NCI-H146 treated with DMSO at 0.1 percent for 48 hours (cell line): ENCODE data around the gene MED31.
A peak's percentile ranks its signal among the peaks of the same experiment; 100 is the strongest.

Source experiments
- DNase-seq: peaks from one replicate; lab custom pipeline; 2025; ENCODE audit not compliant: unreplicated experiment; lab: John Stamatoyannopoulos, UW

The MED31 gene

DNA sequence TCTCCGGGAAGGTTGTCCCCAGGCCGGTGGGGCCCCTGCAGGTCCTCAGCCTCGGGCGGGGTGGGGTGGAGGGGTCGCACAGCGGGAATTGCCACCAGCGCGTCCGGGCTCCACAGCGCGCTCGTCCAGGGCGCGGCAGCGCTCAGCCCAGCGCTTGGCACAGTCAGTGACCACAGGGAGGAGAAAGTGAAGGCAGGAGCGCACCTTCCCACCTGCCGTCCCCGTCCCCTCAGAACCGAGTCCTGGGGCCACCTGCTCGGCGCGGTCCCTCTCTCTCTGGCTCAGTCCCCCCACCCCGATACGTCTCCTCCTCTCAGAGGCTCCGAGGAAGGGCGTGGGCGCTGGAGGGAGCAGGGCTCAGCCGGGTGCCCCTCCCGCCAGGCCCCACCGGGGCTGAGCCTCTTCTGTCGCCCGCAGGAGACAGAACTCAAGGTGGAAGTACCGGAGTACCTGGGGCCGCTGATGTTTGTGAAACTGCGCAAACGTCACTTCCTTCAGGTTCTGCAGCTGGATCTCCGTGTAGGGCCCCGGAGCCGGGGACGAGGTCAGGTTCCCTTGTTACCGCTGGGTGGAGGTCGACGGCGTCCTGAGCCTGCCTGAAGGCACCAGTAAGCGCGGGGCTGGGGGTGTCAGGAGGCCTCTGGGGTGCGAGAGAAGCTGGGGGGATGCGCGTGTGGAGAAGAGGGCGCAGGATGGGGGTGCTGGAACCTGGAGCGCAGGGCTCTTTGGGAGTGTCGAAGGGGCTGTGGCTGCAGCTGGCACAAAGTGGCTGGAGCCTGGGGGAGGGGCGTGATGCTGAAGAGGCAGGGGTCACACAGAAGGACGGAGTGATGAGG, 5.6 kb upstream of the MED31 start:
- DNase-seq = peak; percentile 25

- DNase-seq = peak; percentile 12
Observed at GRCh38 chr17:6655732-6656361, 4.4 kb upstream of the MED31 start.

- peak; percentile 62 for DNase-seq
Observed at GRCh38 chr17:6654841-6655731, 3.7 kb upstream of the MED31 start.

DNA sequence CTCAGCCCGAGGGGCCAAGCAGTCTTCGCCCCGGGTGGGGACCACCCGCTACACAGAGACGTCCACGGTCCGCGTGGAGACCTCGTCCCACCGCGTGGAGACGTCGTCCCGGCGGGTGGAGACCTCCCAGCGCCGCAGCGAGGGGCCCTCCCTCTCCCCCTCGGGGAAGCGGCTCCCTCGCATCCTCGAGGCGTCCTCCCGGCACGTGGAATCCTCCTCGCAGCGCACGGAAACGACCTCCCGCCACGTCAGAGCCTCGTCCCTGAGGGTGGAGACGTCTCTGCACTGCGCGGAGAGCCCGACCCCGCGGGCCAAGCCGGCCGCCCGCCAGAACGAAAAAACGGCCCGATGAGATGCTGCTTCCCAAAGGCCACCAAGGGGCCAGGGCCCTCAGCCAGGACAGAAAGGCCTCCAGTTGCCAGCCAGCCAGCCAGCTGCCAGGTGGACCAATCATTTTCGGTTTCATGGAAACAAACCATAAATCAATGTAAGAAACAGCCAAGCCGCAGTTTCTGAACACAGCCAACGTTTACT, 581 bp upstream of the MED31 start:
- no peak for DNase-seq

DNA sequence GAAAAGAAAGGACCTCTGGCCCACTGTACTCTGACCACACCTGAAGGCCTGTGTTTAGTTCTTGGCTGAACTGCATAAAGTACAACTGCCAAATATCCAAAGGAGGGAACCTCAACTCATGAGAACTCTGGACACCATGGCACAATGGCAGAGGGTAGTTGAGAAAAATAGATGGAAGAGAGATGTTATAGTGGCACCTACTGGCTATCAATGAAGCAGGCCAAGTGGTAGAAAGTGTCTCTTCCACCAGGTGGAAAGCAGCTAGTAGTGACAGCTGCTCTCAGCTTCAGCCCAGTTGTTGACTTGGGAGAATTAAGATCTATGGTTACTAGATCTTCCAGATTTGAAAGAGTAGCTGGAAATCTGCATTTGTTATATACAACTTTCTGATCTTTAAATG, 3.2 kb downstream of the MED31 start:
- DNase-seq = no peak

DNA sequence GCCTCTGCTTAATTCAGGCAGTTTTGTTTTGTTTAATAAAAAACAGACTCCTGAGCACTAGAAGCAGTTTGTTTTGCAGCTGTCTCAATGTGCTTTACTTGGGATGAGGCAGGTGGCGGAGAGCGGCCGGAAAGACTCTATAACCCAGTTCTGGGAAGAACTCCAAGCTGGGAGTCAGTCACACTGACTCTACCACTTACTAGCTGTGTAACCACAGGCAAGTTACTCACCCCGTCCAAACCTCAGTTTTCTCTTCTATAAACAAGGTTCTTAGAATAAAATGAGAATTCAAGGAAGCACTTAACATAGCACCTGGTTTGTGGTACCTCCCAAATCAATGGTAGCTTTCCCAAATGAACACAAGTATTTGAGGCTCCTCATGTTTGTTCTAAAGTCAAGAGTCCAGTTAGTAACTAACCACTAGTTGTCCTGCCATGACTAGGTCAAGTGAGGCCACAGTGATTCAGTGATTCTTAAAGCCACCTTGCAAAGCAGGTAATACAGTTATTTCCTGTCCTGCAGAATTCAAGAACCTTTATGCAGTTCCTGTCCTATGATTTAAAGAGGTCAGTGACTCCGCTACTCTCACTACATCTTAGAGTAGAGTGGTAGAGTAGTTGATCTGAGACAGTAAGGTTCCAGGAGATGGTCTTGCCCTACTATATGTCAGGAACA, 7.8 kb downstream of the MED31 start:
- no peak for DNase-seq

DNA sequence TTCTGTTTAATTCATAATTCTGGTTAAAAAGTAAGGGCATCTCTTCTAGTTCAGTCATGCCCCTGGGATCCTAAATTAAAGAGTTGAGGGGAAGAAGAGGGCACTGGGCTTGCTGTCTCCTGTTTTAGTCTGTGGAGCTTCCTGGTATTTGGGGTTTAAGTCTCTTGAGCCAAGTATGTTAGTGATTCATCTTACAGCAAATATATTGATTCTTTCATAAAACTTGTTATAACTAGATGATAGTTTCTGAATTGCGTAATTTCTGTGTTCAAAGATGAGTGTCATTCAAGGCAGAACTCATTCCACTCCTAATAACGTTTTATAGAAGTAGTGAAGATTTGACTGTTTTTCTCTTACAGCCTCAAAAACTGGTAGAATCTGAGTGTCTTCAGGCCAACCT, 8.8 kb downstream of the MED31 start:
- no peak for DNase-seq

DNA sequence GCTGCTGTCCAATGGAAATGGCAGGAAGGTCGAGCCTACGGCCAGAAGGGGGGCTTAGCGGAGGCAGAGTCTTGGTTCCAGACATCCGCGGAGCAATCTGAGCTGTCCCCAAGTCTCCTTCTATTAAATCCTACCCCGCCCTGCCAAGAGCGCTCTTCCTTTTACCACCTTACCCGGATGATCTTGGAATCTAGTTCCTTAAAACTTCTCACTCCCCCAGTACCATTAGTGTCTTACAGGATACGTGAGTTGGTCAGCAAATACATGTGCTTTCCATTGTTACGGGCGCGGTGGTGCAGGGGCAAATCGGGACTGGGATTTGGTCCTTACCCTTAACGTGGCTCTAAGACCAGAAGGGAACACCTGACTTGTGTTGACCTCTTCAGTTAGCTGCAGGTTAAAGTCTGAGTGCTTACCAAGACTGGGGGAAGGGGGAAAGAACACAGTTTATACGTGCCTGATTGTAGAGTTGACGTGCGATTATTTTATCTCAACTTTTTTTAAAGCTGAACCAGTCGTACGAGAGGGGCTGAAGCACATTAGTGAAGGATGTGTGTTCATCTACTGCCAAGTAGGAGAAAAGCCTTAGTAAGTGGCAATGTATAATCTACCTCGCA, 10.1 kb downstream of the MED31 start:
- DNase-seq = no peak

DNA sequence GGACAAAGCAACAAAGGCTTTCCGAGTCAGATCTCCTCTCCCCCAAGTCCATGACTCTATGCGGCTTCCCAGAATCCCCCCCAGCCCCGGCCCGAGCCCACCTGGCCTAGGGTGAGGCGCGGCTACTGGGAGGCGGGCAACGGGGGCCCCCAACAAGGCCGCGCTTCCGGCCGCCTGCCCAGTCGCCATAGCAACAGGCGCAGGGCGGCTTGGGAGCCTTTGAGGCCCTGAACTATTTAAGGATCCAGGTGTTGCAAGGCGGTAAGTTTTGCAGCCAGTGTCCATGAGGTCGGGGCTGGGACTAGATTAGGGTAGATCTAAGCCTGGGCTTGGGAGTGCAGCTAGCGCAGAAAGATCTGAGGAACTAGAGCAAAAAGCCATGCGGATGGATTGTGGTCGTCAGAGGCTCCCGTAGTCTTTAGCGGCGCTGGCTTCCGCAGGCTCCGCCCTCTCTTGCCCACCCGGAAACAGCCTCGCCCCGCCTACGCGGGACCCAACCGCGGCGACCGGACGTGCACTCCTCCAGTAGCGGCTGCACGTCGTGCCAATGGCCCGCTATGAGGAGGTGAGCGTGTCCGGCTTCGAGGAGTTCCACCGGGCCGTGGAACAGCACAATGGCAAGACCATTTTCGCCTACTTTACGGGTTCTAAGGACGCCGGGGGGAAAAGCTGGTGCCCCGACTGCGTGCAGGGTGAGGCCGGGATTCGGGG, 10.7 kb downstream of the MED31 start, which contains the start of the genes KIAA0753 and TXNDC17:
TSS of gene KIAA0753 (minus strand) at position 176 of the 711 bp plus-strand sequence. CDS start 5,608 bp downstream, outside the sequence.
TSS of gene TXNDC17 (plus strand) at position 525 of the 711 bp plus-strand sequence. CDS start at position 548, 23 bp downstream.
- peak; percentile 80 for DNase-seq

GRCh38 chr17:6639586-6640535, 11.5 kb downstream of the MED31 start:
- DNase-seq = peak; percentile 50

DNA sequence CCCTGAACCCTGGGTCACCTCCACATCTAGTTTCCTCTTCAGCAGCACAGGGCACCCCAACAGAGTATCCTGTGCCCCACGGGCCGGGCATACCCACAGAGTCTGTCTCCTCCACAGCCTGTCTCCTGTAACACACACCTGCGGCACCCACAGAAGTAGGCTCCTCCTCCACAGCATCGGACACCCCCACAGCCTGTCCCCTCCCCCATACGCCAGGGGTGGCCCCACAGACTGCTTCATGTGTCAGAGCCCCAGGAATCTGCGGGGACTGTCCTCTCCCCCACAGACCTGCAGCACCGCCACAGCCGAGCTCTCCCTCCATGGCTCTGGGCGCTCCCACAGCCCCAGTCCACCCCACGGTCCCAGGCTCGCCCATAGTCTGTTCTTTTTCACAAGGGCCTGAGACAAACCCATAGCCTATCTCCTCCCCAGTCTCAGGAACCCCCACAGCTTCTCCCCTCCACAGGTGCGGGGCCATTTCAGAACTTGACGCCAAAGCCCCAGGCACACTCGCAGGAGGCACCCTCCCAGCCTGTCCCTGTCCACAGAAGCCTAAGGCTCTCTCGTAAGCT, 12.3 kb downstream of the MED31 start:
- no peak for DNase-seq

DNA sequence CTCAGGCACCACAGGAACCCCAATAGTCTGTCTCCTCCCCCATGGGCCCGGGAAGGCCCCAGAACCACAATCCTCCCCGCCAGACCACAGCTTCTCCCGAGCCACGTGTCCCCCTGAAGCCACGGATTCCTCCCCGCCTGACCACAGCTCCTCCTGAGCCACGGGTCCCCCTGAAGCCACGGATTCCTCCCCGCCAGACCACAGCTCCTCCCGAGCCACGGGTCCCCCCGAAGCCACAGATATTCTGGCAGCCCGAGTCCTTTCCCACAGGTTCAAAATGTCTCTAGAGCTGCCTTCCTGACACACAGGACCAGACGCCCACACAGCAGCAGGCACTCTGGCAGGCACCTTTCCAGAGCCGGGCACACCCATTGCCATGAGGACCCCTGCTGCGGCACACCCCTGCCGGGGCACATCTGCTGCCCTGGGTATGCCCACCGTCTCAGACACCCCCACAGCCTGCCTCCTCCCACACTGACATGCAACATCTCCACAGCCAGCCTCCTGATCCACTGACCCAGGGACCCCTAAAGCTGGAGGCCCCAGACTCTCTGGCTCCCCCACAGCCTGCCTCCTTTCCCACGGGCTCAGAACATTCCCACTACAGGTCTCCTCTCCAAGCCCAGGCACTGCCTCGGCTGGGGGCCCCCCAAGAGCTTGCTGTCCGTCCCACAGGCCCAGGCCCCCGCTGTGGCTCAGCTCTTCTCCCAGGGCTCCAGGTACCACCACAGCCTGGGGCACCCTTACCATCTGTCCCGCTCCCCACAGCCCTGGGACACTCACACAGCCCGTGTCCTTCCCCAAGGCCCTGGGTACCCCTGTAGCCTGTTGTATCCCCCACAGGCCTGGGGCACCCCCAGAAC, 13.1 kb downstream of the MED31 start:
- DNase-seq = no peak

GRCh38 chr17:6637458-6637840, 14.0 kb downstream of the MED31 start:
- no peak for DNase-seq

GRCh38 chr17:6636616-6637457, 14.6 kb downstream of the MED31 start:
- no peak for DNase-seq

- no peak for DNase-seq
Observed at GRCh38 chr17:6636105-6636504, 15.3 kb downstream of the MED31 start.

DNA sequence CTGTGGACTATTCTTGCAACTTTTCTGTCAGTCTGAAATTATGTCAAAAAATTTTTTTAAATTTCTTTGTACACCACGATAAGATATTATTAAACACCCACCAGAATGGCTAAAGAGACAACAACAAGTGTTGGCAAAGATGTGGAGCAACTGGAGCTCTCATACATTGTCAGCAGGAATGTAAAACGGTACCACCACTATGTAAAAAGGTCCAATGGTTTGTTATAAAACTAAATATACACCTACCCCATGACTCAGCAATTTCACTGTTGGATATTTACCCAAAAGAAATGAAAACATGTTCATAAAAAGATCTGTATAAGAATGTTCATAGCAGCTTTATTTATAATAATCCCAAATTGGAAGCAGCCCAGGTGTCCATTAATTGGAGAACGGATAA, 18.1 kb downstream of the MED31 start:
- no peak for DNase-seq
